PC-3 (cell line): ENCODE measurements around the gene IQCK. TPM values are rescaled to one million over a fixed set of nuclear protein-coding genes. Genes with fewer than 3 reads are reported as not detected.

Experiments used
- ATAC-seq: fragments of 200-7000 bp; cut with Tn5 transposase; 2 replicates; pipeline ENCODE4 v1.9.1; 2020; ENCODE audit warnings: mild to moderate bottlenecking, moderate library complexity
- BruUV-seq: library from RNA; stranded (reverse); fragments of 400-500 nt; replicated peaks from 2 replicates; lab custom pipeline; 2021; lab: Mats Ljungman, UMichigan
- CTCF ChIA-PET: fragments of 300-600 bp; sonication (Branson Sonifier 250); formaldehyde crosslinking; loops from one replicate; lab custom pipeline; 2022; ENCODE audit warnings: antibody characterized with exemption; lab: Charles Lee
- POLR2A ChIA-PET: fragments of 300-600 bp; sonication (Branson Sonifier 250); formaldehyde crosslinking; loops from one replicate; lab custom pipeline; 2022; ENCODE audit warnings: antibody characterized with exemption; ENCODE audit not compliant: unreplicated experiment; lab: Charles Lee
- DNase-seq: peaks from one replicate; pipeline ENCODE4 v3.0.0-alpha.2; 2015
- H2AFZ ChIP-seq: fragments of 300-600 bp; sonication (generic); 2 replicates; pipeline ENCODE4 v1.6.0; 2016; ENCODE audit warnings: antibody characterized with exemption, low read length
- H3F3A ChIP-seq: fragments of 300-600 bp; sonication (generic); one replicate; pipeline ENCODE4 v1.6.0; 2017; ENCODE audit warnings: antibody characterized with exemption, low read length, control low read depth, mild to moderate bottlenecking; ENCODE audit not compliant: unreplicated experiment
- H3K27ac ChIP-seq: fragments of 300-600 bp; sonication (generic); 2 replicates; pipeline ENCODE4 v1.5.1; 2016; ENCODE audit warnings: mild to moderate bottlenecking, low read length
- H3K27me3 ChIP-seq: fragments of 300-600 bp; sonication (generic); 2 replicates; pipeline ENCODE4 v1.6.1; 2016; ENCODE audit warnings: low read length, mixed read lengths
- H3K36me3 ChIP-seq: fragments of 300-600 bp; sonication (generic); 2 replicates; pipeline ENCODE4 v1.6.1; 2016; ENCODE audit warnings: low read depth, mixed run types, low read length, mixed read lengths
- H3K4me1 ChIP-seq: fragments of 300-600 bp; sonication (generic); 2 replicates; pipeline ENCODE4 v1.5.1; 2016; ENCODE audit warnings: low read length; ENCODE audit not compliant: insufficient read depth
- H3K4me2 ChIP-seq: fragments of 300-600 bp; sonication (generic); 2 replicates; pipeline ENCODE4 v1.6.0; 2016; ENCODE audit warnings: low read length
- H3K4me3 ChIP-seq: fragments of 300-600 bp; sonication (generic); 2 replicates; pipeline ENCODE4 v1.5.1; 2016; ENCODE audit warnings: mild to moderate bottlenecking, low read length, mixed read lengths
- H3K79me2 ChIP-seq: fragments of 300-600 bp; sonication (generic); 2 replicates; pipeline ENCODE4 v1.6.1; 2017; ENCODE audit warnings: low read length, mixed read lengths
- H3K9ac ChIP-seq: fragments of 300-600 bp; sonication (generic); 2 replicates; pipeline ENCODE4 v1.6.0; 2016; ENCODE audit warnings: mild to moderate bottlenecking, low read length
- H3K9me2 ChIP-seq: fragments of 300-600 bp; sonication (generic); replicated peaks from 2 replicates; pipeline ENCODE4 v1.6.1; 2016; ENCODE audit warnings: mixed run types, low read length, mixed read lengths
- H3K9me3 ChIP-seq: fragments of 300-600 bp; sonication (generic); 2 replicates; pipeline ENCODE4 v1.6.1; 2016; ENCODE audit warnings: low read length, mixed read lengths
- H4K20me1 ChIP-seq: fragments of 300-600 bp; sonication (generic); 2 replicates; pipeline ENCODE4 v1.6.1; 2016; ENCODE audit warnings: low read length, mixed read lengths
- EZH2 ChIP-seq: fragments of 300-600 bp; sonication (generic); IDR thresholded peaks from one replicate; pipeline ENCODE4 v1.6.1; 2017; ENCODE audit warnings: antibody characterized with exemption, mild to moderate bottlenecking, low read length; ENCODE audit not compliant: unreplicated experiment
- EZH2phosphoT487 ChIP-seq: fragments of 300-600 bp; sonication (generic); IDR thresholded peaks from 2 replicates; pipeline ENCODE4 v1.6.1; 2018; ENCODE audit warnings: mild to moderate bottlenecking, antibody characterized with exemption, low read length, borderline replicate concordance
- intact Hi-C: fragments of 100-400 bp; cut with micrococcal nuclease; formaldehyde crosslinking; loops from 2 replicates; pipeline ENCODE4 v1.9.0; 2023
- total RNA-seq: library from RNA; depleted of rRNA; stranded (reverse); fragments of >200 nt; gene quantifications from 2 replicates; pipeline ENCODE4 v1.2.3, GENCODE V29; 2014
- TF ChIP-seq, protein P1 (sequence below): fragments of 300-600 bp; sonication (generic); conservative IDR thresholded peaks from 2 replicates; pipeline ENCODE4 v1.5.1; 2017; ENCODE audit warnings: antibody characterized with exemption, low read depth, mild to moderate bottlenecking, low read length

IQCK gene
- total RNA-seq, 1 experiment from 2014 or later = 8.9 TPM

- BruUV-seq = no TSS peak
- no peaks in the 10 kb centered on the region for H3K79me2 ChIP-seq
- no peaks in the 10 kb centered on the region for H3K9me3 ChIP-seq
- H3K27ac ChIP-seq = no peak overlapping the region
- peaks cover 9% of the 10 kb centered on the region for H3K4me1 ChIP-seq
- no peak overlapping the region for H3K9ac ChIP-seq
- no peaks in the 10 kb centered on the region for H3K27me3 ChIP-seq
- ATAC-seq = no peak
- no peak for DNase-seq
- no peaks in the 10 kb centered on the region for H4K20me1 ChIP-seq
- no peak overlapping the region for H3K4me3 ChIP-seq
- H2AFZ ChIP-seq = no peak overlapping the region
- TF ChIP-seq, protein P1, sequence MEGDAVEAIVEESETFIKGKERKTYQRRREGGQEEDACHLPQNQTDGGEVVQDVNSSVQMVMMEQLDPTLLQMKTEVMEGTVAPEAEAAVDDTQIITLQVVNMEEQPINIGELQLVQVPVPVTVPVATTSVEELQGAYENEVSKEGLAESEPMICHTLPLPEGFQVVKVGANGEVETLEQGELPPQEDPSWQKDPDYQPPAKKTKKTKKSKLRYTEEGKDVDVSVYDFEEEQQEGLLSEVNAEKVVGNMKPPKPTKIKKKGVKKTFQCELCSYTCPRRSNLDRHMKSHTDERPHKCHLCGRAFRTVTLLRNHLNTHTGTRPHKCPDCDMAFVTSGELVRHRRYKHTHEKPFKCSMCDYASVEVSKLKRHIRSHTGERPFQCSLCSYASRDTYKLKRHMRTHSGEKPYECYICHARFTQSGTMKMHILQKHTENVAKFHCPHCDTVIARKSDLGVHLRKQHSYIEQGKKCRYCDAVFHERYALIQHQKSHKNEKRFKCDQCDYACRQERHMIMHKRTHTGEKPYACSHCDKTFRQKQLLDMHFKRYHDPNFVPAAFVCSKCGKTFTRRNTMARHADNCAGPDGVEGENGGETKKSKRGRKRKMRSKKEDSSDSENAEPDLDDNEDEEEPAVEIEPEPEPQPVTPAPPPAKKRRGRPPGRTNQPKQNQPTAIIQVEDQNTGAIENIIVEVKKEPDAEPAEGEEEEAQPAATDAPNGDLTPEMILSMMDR = no peak
- TF ChIP-seq EZH2phosphoT487 (no peak), EZH2 (no peak)
- intact Hi-C loops = no loop called here
- no peaks in the 10 kb centered on the region for H3K9me2 ChIP-seq
- peaks cover 5% of the 10 kb centered on the region for H3F3A ChIP-seq
- CTCF ChIA-PET = no interaction called here
- POLR2A ChIA-PET = no interaction called here
- no peaks in the 10 kb centered on the region for H3K36me3 ChIP-seq
- H3K4me2 ChIP-seq = no peak overlapping the region
Observed at GRCh38 chr16:19848756-19849155, 130.7 kb downstream of the IQCK start.

- no peak overlapping the region for H3K4me2 ChIP-seq
- no peaks in the 10 kb centered on the region for H3K36me3 ChIP-seq
- H3K79me2 ChIP-seq = no peaks in the 10 kb centered on the region
- peaks cover under 1% of the 10 kb centered on the region for H3F3A ChIP-seq
- DNase-seq (no peak), ATAC-seq (no peak)
- H3K9me3 ChIP-seq = no peaks in the 10 kb centered on the region
- no peak overlapping the region for H3K4me3 ChIP-seq
- H3K4me1 ChIP-seq = peaks cover 1% of the 10 kb centered on the region
- intact Hi-C loops = no loop called here
- no peaks in the 10 kb centered on the region for H3K9me2 ChIP-seq
- ChIA-PET POLR2A (no interaction called here), CTCF (no interaction called here)
- no peaks in the 10 kb centered on the region for H4K20me1 ChIP-seq
- H2AFZ ChIP-seq = no peak overlapping the region
- no peak for TF ChIP-seq EZH2phosphoT487
- no peak for TF ChIP-seq EZH2
- TF ChIP-seq, protein P1 = no peak
- no TSS peak for BruUV-seq
- no peak overlapping the region for H3K9ac ChIP-seq
- H3K27me3 ChIP-seq = no peaks in the 10 kb centered on the region
- H3K27ac ChIP-seq = no peak overlapping the region
Observed at GRCh38 chr16:19850131-19850817, 132.2 kb downstream of the IQCK start.

GRCh38 chr16:19851476-19851875 is 133.4 kb downstream of the IQCK start:
- no peaks in the 10 kb centered on the region for H3K79me2 ChIP-seq
- CTCF ChIA-PET = no interaction called here
- no peak for DNase-seq
- no peaks in the 10 kb centered on the region for H3K9me2 ChIP-seq
- ATAC-seq = no peak
- no TSS peak for BruUV-seq
- no peak overlapping the region for H3K4me3 ChIP-seq
- intact Hi-C loops = no loop called here
- no peaks in the 10 kb centered on the region for H3K36me3 ChIP-seq
- H3K27ac ChIP-seq = no peak overlapping the region
- H2AFZ ChIP-seq = no peak overlapping the region
- no peaks in the 10 kb centered on the region for H3K27me3 ChIP-seq
- POLR2A ChIA-PET = no interaction called here
- no peaks in the 10 kb centered on the region for H3K4me1 ChIP-seq
- H3K9ac ChIP-seq = no peak overlapping the region
- H4K20me1 ChIP-seq = no peaks in the 10 kb centered on the region
- no peaks in the 10 kb centered on the region for H3F3A ChIP-seq
- TF ChIP-seq EZH2phosphoT487 (no peak), EZH2 (no peak)
- TF ChIP-seq, protein P1 = no peak
- no peak overlapping the region for H3K4me2 ChIP-seq
- H3K9me3 ChIP-seq = no peaks in the 10 kb centered on the region
